Measurements from ENCODE around the gene SSH2.

SSH2 gene

DNA sequence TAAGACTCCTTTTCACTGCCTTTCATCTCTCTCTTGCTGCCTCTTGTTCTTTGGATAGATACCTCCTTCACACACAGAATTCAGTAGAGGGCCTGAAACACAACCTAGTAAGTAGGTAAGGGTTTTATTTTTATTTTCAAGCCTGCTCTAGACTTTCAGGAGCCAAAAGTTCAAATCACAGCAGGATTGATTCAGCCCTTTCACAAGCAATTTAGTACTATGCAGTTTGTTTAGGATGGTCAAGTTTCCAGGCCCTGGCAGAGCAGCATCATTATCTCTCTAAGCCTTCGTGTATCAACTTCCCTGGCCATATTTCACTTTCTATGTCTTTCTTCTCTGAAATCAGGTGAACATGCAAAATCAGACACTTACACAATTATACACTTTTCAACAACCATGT lies 158.5 kb downstream of the SSH2 start:
- no peak for DNase-seq

DNA sequence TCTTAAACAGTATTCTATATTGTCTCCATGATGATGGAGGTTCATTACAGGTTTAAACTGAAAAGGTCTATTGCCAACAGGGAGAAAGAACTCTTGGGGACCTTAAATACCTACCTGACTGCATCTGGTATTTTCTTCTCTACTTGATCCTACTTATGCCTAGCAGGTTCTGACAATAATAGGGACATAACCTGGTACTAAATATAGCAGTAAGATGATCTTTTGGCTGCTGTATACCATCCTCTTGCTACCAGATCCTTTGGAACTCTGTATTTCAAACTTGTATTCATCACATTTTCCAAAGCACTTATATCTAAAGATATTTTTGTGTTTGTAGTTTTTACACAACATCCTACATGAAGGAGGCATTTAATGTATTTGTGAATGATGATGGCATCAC lies 160.8 kb downstream of the SSH2 start:
- DNase-seq: no peak

DNA sequence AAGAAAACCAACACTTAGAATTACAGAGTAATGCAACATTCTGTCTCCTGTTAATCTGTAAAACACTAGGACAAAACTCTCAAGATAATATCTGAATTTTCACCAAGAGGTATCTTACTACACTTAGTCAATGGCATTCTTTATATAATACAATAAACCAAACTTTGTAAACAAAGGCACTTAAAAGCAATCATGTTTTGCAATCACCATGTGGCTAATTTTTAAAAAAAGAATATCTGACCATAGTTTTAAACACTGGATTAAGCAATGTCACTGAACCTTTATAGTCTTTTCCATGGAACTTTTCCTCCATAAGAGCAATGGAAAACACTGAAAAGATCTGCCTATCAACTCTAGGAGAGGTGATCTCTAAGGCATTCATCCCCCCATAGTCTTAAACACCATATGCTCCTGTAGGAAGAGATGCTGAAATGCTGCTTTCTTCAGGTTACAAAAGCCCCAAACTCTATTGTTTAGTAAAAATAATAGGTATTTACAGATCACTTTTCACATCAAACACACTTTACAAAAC lies 163.2 kb downstream of the SSH2 start:
- no peak for DNase-seq

DNA sequence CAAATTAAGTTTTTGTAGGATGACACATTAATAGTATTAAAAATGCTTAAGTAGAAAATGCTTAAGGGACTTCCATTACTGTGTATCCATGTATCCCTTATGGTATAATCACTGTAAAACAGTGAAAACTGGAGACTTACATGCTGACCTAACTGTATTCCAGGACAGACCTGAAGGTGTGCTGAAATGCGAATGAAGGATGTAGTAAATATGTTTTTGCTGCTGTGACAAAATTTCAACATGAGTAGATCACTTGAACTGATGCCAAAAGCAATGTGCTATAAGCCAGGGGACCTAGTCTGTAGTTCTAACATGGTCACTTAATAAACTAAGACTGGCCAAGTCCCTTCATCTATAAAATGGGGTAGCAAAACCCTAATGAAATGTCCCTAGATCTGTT lies 165.3 kb downstream of the SSH2 start:
- no peak for DNase-seq

- no peak for DNase-seq
These were observed 165.8 kb downstream of the SSH2 start for GRCh38 chr17:29764217-29764616.

- no peak for DNase-seq
These were observed 166.8 kb downstream of the SSH2 start for GRCh38 chr17:29763273-29763672.

DNA sequence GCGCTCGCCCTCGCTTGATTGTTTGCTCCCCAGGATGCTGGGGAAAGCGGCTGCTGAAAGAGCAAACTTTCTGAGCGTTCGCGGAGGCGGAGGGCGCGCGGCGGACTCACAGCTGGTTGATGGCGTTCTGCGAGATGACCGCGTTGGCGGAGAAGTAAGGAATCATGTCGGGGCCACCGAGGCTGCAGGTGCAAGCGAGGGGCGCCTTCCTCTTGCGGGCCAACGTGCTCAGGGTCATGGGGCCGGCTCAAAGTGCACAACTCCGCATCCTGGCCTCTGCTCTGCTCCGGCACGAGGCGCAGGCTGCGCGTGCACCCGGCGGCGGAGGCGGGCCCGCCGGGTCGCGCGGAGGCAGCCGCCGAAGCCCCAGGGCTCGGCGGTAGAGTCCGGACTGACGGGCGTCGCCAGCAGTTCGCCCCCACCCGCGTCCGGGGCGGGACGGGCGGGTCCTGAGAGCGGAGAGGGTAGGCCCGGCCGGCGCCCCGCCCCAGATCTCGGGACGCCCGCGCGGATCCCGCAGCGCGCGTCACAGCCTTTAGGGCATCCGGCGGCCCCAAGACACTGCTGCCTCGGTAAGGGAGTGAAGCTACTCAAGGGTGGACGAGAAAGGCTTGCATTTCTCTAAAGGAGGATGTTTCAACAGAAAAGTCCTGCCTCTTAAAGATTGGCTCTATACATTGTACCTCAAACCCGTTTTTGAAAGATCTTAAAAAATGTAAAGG lies 168.8 kb downstream of the SSH2 start:
- peak; percentile 93 for DNase-seq

GRCh38 chr17:29760279-29761039 lies 169.6 kb downstream of the SSH2 start:
- peak; percentile 63 for DNase-seq

GRCh38 chr17:29758255-29758654 lies 171.8 kb downstream of the SSH2 start:
- DNase-seq: no peak

- DNase-seq: no peak
These were observed 172.2 kb downstream of the SSH2 start for GRCh38 chr17:29757788-29758187.

DNA sequence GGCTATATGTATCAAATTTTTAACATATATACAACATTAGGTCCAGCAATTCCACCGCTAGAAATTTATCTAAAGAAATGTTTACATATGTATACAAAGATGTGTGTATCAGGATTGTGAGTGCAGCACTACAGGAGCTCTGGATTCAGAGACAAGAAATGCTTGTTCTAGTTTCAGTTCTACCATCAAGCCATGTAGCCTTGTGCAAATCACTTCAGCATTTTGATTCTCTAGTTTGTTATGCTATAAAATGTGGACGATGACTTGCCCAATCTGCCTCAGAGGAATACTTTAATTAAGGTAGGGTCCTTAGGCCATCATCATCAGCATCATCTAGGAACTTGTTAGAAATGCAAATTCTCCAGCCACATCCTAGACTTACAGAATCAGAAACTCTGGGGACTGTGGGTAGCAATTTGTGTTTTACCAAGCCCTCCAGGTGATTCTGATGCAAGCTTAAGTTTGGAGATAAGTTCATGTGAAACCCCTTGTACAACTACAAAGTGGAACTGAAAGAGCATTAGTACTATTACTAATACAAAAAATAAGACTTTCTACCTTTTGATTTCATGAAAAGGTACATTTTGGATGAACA lies 176.1 kb downstream of the SSH2 start:
- no peak for DNase-seq

- DNase-seq: no peak
These were observed 180.8 kb downstream of the SSH2 start for GRCh38 chr17:29749045-29749825.

DNA sequence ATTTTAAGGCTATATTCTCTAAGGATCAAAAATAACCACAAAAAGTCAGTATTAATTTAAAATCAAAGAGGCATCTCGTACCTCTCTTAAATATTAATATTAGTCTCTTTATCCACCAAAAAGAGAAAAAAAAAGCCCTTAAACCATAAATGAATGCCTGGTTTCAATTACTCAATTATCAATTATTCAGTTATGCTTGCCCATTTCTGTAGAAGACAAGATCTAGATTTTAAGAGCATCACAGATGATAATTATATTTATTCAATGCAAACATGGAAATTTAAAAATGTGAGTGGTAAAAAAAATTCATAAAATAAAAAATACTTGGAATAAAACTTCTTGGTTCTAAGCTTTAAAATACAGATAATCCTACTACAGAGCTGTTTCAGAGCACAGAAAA lies 181.6 kb downstream of the SSH2 start:
- no peak for DNase-seq

DNA sequence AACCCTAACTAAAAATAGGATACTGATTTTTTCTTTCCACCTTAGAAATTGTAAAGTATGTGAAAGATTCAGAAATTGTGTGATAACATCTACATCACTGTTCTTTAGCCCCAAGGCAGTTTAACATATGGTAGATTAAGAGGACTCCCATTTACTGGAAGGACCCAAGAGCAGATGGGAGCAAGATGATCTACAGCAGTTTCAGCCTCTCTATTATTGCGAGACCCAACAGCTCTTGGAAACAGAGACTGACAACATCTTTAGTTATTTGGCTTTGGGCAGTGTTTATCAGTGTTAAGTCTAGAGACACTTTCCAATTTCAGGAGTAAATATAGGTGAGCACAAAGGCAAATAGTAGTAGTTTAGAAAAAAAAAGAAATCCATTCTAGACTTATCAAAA lies 182.4 kb downstream of the SSH2 start:
- no peak for DNase-seq

- no peak for DNase-seq
These were observed 183.4 kb downstream of the SSH2 start for GRCh38 chr17:29746669-29747068.

DNA sequence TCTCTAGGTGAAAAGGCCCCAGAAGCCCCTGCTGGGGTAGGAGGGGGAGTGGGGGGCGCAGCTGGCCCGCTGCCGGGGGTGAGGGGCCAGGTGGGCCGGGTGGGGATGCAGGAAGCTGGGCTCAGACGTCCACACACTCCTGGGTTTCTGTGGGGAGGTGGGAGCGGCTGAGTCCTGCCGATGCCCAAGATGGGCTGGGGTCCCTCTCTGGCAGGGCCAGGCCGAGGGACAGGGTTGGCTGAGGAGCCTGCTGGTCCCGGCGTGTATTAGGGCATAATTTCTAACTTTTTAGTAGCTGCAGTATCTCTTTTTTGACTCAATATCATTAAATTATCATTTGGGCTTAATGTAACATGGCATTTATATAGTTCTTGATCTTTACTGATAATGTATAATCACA lies 185.9 kb downstream of the SSH2 start:
- DNase-seq: no peak

DNA sequence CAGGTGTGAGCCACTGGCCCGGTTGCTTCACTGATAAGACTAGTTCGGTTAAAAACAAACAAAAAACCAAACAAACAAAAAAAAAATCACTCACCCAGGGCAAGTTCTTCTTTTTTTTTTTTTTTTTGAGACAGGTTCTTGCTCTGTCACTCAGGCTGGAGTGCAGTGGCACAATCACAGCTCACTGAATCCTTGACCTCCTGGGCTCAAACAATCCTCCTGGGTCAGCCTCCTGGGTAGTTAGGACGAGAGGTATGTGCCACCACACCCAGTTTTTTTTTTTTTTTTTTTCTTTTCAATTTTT lies 187.9 kb downstream of the SSH2 start:
- DNase-seq: no peak

GRCh38 chr17:29740017-29740416 lies 190.0 kb downstream of the SSH2 start:
- no peak for DNase-seq

GRCh38 chr17:29734640-29735039 lies 195.4 kb downstream of the SSH2 start:
- no peak for DNase-seq

DNA sequence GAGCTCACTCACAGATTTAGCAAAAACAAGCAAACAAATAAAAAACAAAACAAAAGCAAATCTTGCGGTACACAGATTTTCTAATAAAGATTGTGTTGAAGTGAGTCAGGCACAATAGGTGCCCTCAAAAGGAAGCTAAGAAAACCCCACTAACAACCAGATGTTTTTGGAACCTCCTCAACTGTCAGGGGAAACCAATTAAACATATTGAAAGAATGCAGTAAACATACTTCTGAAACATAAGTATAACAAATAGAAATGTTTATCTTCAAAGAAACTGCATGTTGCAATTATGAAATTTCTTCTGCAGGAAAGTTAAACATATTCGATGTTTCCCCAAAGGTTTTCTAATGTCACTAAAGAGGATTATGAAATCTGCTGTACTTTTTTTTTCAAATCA lies 196.9 kb downstream of the SSH2 start:
- DNase-seq: no peak

DNA sequence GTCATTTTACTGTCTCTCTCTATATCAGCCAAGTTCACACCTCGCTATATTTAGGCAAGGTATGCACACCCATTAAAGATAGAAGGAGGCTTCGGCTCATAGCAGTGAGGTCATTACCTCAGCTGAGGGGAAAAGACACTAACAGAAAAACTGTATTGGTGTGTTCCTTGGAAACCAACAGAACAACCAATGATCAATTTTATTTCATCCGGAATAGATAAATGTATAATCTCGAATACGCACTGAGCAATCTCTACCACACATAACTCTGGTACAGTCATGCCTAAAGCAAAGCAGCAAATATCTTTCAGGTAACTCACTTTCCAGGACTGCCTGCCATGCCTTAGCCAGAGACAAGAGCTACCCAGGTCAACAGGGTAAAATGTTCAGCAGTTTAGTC lies 197.4 kb downstream of the SSH2 start:
- DNase-seq: no peak

DNA sequence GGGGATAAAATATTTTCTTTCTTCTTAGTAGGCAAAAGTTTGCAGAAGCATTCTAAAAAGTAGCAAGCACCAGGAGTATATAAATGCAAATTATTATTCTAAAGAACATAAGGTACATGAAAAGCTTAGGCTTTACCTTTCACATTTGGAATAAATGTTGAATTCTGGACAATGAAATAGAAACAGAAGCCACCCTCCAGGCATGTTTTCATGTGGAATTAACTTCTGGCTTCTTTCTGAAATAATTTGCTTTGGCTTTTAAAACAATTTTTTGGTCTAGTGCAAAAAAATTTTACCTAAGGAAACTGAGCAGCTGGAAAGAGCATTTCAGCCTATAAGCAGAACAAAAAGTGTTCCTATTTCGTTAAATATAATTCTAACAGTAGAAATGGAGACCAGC lies 197.8 kb downstream of the SSH2 start:
- no peak for DNase-seq

GRCh38 chr17:29731589-29731929 lies 198.5 kb downstream of the SSH2 start:
- no peak for DNase-seq

DNA sequence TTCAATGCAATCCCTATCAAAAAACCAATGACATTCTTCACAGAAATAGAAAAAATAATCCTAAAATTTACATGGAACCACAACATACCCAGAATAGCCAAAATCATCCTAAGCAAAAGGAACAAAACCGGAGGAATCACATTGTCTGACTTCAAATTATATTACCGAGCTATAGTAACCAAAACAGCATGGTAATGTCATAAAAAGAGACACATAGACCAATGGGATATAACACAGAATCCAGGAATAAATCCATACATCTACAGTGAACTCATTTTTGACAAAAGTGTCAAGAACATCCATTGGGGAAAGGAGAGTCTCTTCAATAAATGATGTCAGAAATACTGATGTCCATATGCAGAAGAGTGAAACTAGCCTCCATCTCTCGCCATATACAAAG lies 201.5 kb downstream of the SSH2 start:
- DNase-seq: no peak
